ENCODE data around the gene CTIF. TPM values are rescaled to one million over a fixed set of nuclear protein-coding genes. Genes with fewer than 3 reads are reported as not detected.

CTIF gene
- total and polyA plus RNA-seq, 11 donors: 21.2 to 93.0 (median 68.0) TPM

DNA sequence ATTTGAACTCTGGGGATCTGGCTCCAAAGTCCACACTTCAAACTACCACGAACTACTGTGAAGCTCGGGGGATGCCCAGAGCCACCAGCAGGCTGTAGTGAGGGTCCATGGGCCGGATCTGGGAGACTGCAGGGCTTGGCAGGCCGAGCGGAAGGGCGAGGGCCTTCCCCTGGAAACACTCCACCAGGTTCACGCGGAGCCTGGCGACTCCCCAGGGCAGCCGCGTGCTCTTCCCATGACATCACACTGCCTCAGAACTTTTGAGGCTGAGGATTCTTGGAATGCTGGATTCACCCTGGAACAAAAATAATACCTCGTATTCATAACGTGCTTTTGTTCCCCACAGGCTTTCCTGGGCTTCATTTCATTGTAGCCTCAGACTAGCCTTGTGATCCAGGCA is 210.9 kb downstream of the CTIF start:
- intact Hi-C loops (cut with DNase I): loop anchor here in 3 of 10 donors (5.0 to 10.0 kb wide), 3 partner anchors 65 to 72 kb away; no protein-coding TSS in a partner anchor
- peak overlapping the region; percentile 36 to 94 (median 72) for H3K27ac ChIP-seq
- H3K4me1 ChIP-seq: peaks cover 3 to 58% (median 31%) of the 10 kb centered on the region in 12 donors
- TF ChIP-seq POLR2A (IDR thresholded peaks at IDR 0.05): no peak
- TF ChIP-seq, protein P1, sequence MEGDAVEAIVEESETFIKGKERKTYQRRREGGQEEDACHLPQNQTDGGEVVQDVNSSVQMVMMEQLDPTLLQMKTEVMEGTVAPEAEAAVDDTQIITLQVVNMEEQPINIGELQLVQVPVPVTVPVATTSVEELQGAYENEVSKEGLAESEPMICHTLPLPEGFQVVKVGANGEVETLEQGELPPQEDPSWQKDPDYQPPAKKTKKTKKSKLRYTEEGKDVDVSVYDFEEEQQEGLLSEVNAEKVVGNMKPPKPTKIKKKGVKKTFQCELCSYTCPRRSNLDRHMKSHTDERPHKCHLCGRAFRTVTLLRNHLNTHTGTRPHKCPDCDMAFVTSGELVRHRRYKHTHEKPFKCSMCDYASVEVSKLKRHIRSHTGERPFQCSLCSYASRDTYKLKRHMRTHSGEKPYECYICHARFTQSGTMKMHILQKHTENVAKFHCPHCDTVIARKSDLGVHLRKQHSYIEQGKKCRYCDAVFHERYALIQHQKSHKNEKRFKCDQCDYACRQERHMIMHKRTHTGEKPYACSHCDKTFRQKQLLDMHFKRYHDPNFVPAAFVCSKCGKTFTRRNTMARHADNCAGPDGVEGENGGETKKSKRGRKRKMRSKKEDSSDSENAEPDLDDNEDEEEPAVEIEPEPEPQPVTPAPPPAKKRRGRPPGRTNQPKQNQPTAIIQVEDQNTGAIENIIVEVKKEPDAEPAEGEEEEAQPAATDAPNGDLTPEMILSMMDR (IDR thresholded peaks at IDR 0.05): peak; percentile 6 to 61 (median 42)
- 25 to 37% (median 30%) methylated on average over 9 to 13 of the region's 13 CpGs for WGBS, 4 donors
- ATAC-seq: peak; percentile 80 to 96 (median 88)
- no peaks in the 10 kb centered on the region for H3K36me3 ChIP-seq
- no peaks in the 10 kb centered on the region for H3K9me3 ChIP-seq
- no peak overlapping the region for H3K4me3 ChIP-seq
- no peaks in the 10 kb centered on the region for H3K27me3 ChIP-seq
- peak; percentile 83 to 85 (median 83) for DNase-seq

DNA sequence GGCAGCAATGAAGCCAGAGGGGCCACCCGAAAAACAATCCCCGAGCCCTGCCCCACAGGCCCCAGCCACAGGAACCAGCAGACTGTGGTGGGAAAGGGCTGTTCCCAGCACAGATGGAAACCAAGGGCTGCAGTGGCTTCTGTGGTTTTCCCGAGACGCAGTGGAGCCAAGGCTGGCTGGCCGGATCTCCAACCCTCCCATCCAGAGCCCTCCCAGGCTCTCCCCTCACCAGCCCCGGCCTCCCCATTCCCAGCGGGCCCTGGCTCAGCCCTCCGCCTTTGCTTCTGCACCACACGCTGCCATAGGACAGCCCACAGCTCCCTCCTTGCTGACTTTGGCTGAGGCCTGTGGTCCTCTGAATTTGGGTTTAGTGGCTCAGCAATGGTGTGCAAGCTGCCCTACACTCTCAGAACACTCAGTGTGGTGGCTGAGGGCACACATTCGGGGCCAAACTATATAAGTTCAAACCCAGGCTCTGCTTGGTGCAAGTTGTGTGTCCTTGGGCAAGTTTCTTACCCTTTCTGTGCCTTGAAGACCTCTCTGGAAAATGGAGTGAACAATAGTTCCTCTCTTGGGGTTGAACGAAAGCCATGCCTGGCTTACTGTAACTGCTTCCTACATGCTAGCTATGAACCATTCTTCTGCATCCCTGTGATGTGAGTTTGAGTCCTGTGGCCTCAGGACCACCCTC is 211.8 kb downstream of the CTIF start:
- Histone ChIP-seq H3K27me3 (no peaks in the 10 kb centered on the region), H3K4me3 (no peak overlapping the region), H3K27ac (peak overlapping the region; percentile 36 to 94 (median 72)), H3K4me1 (peaks cover 3 to 64% (median 37%) of the 10 kb centered on the region in 12 donors), H3K9me3 (no peaks in the 10 kb centered on the region), H3K36me3 (no peaks in the 10 kb centered on the region)
- TF ChIP-seq POLR2A (IDR thresholded peaks at IDR 0.05): no peak
- TF ChIP-seq, protein P1 (IDR thresholded peaks at IDR 0.05): no peak
- 64 to 75% (median 73%) methylated on average over 7 to 11 of the region's 11 CpGs for WGBS, 4 donors
- intact Hi-C loops (cut with DNase I): no loop called here
- peak; percentile 21 to 61 (median 46) for ATAC-seq
- peak; percentile 50 to 76 (median 61) for DNase-seq

DNA sequence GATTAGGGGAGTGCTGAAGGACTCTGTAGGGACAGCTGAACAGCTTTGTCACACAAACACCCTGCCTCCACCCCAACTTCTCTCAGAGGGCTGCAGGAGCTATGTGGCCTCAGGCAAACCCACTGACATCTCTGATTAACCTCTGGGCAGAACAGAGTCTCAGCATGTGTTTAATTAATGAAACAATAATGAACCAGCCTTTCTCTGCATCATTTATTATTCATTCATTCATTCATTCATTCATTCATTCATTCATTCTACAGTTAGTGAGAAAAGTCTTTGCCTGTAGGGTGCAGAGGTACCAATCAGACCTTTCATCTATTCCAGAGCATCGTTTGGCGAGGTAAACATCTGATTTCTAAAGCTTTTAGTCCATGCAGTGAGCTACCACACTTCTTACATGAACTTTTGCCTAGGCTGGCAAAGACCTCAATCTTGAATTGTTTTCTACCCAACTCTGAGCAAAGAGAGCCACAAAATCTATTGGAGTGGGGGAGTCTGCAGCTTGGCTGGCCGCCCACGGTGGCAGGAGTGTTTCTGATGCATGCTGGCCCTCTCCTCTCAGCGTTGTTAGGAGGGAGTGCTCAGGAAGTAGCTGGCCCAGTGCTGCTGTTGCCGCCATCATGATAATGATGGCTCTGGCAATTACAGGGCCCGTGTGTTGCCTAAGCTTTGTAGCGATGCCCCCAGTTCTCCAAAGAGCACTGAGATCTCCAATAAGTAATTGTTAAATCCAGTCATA is 213.1 kb downstream of the CTIF start:
- no peak for DNase-seq
- WGBS, 4 donors: 56 to 71% (median 62%) methylated on average over 8 of the region's 8 CpGs
- intact Hi-C loops (cut with DNase I): no loop called here
- H3K4me1 ChIP-seq: peaks cover 3 to 63% (median 39%) of the 10 kb centered on the region in 12 donors
- H3K36me3 ChIP-seq: peaks cover 0 to 3% (median 0%) of the 10 kb centered on the region in 9 donors
- no peak overlapping the region for H3K4me3 ChIP-seq
- H3K9me3 ChIP-seq: no peaks in the 10 kb centered on the region
- peak overlapping the region in 2 of 12 donors; percentile 7 to 83 for H3K27ac ChIP-seq
- peak in 1 of 4 donors; percentile 9 for ATAC-seq
- H3K27me3 ChIP-seq: no peaks in the 10 kb centered on the region
- TF ChIP-seq POLR2A (IDR thresholded peaks at IDR 0.05): no peak

DNA sequence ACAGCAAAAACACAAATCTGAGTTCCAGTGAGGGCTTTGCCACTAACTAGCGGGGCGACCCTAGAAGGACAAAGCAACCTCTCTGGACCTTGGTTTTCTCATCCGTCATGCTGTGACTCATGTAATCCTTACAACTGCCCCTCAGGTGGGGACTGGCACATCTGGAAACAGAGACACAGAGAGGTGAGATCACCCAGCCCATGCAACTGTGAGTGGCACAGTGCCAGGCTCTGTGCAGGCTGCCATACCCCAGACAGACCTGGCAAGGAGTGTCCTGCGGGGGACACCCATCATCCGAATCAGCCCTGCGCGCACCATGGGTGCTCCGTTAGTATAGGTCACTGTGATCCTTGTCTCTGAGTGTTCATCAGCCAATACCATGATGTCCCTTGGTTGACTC is 213.6 kb downstream of the CTIF start:
- Histone ChIP-seq H3K36me3 (peaks cover 0 to 4% (median 0%) of the 10 kb centered on the region in 9 donors), H3K9me3 (no peaks in the 10 kb centered on the region), H3K4me3 (no peak overlapping the region), H3K4me1 (peaks cover 3 to 63% (median 40%) of the 10 kb centered on the region in 12 donors), H3K27ac (no peak overlapping the region), H3K27me3 (no peaks in the 10 kb centered on the region)
- DNase-seq: no peak
- 91 to 97% (median 95%) methylated on average over 8 of the region's 8 CpGs for WGBS, 4 donors
- TF ChIP-seq, protein P1 (IDR thresholded peaks at IDR 0.05): no peak
- no peak for TF ChIP-seq POLR2A (IDR thresholded peaks at IDR 0.05)
- intact Hi-C loops (cut with DNase I): no loop called here
- no peak for ATAC-seq

Measured in heart left ventricle (tissue), 16 donors.